Upper lobe of left lung (tissue), 4 donors: Measurements from ENCODE around the gene CCDC102B.

Experiments used
- EP300 ChIP-seq, 4 donors: sonication (generic); formaldehyde crosslinking; IDR thresholded peaks; one replicate each; pipeline ENCODE4 v1.5.1; 2017; ENCODE audit warnings: antibody characterized with exemption in 4 of 4, control low read depth in 2 of 4
- POLR2A ChIP-seq, 4 donors: fragments of 450-650 bp; IDR thresholded peaks; one replicate each; pipeline ENCODE4 v1.5.1; 2016 to 2017; ENCODE audit warnings: antibody characterized with exemption in 4 of 4, mild to moderate bottlenecking in 2 of 4
- TF ChIP-seq, protein P1 (sequence below), 6 experiments: fragments of 450-650 bp in 4 of 6; fragments of 200-600 bp in 2 of 6; sonication (generic) in 2 of 6; IDR thresholded peaks; one replicate each; pipeline ENCODE4 v1.5.1; 2016 to 2019; ENCODE audit warnings: antibody characterized with exemption in 6 of 6

DNA sequence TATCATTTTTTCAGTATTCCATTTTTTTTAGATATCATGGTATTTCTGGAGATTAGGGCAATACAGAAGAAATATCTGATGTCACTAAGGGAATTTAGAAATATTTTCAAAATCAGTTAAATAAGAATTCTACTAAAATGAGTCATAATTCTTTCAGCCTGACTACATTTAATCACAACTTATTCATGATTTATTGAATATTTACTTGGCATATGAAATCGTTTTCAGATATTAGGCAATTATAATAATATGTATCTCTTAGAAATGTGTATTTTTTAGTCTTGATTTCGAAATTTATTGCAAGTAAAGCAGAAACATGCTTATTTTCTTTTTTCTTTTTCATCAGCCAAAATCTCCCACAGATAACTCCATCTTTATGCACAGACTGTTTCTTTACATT, 142.2 kb downstream of the CCDC102B start:
- TF ChIP-seq POLR2A (IDR thresholded peaks at IDR 0.05) (no peak), EP300 (IDR thresholded peaks at IDR 0.05) (no peak)
- TF ChIP-seq, protein P1, sequence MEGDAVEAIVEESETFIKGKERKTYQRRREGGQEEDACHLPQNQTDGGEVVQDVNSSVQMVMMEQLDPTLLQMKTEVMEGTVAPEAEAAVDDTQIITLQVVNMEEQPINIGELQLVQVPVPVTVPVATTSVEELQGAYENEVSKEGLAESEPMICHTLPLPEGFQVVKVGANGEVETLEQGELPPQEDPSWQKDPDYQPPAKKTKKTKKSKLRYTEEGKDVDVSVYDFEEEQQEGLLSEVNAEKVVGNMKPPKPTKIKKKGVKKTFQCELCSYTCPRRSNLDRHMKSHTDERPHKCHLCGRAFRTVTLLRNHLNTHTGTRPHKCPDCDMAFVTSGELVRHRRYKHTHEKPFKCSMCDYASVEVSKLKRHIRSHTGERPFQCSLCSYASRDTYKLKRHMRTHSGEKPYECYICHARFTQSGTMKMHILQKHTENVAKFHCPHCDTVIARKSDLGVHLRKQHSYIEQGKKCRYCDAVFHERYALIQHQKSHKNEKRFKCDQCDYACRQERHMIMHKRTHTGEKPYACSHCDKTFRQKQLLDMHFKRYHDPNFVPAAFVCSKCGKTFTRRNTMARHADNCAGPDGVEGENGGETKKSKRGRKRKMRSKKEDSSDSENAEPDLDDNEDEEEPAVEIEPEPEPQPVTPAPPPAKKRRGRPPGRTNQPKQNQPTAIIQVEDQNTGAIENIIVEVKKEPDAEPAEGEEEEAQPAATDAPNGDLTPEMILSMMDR (IDR thresholded peaks at IDR 0.05) = no peak
